Kidney (tissue), 14 donors: ENCODE results near the gene CRIP3. TPM values are rescaled to one million over a fixed set of nuclear protein-coding genes. Genes with fewer than 3 reads are reported as not detected.

Experiments
- DNase-seq, 5 donors: peaks; one replicate each; pipeline ENCODE4 v3.0.0-alpha.2; 2013 to 2020
- FAIRE-seq: peaks from 2 replicates; lab custom pipeline; 2012; peaks lifted over from hg19 to GRCh38; lab: Jason Lieb, UNC
- H3K27ac ChIP-seq, 2 donors: one replicate each; pipeline ENCODE4 v1.7.0; 2013; ENCODE audit warnings: low read depth in 2 of 2, low read length in 2 of 2, inconsistent platforms in 1 of 2
- H3K27me3 ChIP-seq: one replicate; pipeline ENCODE4 v1.7.1; 2013; ENCODE audit warnings: low read length, inconsistent platforms; ENCODE audit not compliant: control insufficient read depth, insufficient read depth
- H3K36me3 ChIP-seq, 3 donors: one replicate each; pipeline versions ENCODE4 v1.7.0 to v1.7.1; 2013; ENCODE audit warnings: low read length in 3 of 3, control low read depth in 1 of 3, inconsistent platforms in 1 of 3; ENCODE audit not compliant: insufficient read depth in 3 of 3, control insufficient read depth in 2 of 3
- H3K4me1 ChIP-seq, 3 donors: one replicate each; pipeline versions ENCODE4 v1.7.0 to v1.7.1; 2013; ENCODE audit warnings: low read length in 3 of 3, inconsistent platforms in 1 of 3, low read depth in 1 of 3; ENCODE audit not compliant: control insufficient read depth in 2 of 3, insufficient read depth in 2 of 3
- H3K4me3 ChIP-seq, 3 donors: one replicate each; pipeline versions ENCODE4 v1.7.0 to v1.8.1; 2013; ENCODE audit warnings: low read length in 3 of 3, control low read depth in 1 of 3, inconsistent platforms in 1 of 3
- H3K9ac ChIP-seq, 3 donors: one replicate each; pipeline versions ENCODE4 v1.7.0 to v1.7.1; 2013; ENCODE audit warnings: low read length in 3 of 3, control low read depth in 1 of 3, inconsistent platforms in 1 of 3
- H3K9me3 ChIP-seq, 3 donors: one replicate each; pipeline versions ENCODE4 v1.7.0 to v1.7.1; 2013; ENCODE audit warnings: low read length in 3 of 3, control low read depth in 1 of 3, inconsistent platforms in 1 of 3; ENCODE audit not compliant: control insufficient read depth in 2 of 3, insufficient read depth in 1 of 3
- CTCF ChIP-seq: IDR thresholded peaks from 3 replicates; pipeline ENCODE4 v1.5.1; 2012; ENCODE audit warnings: mild to moderate bottlenecking, moderate library complexity, borderline replicate concordance; ENCODE audit not compliant: insufficient read depth; ENCODE audit errors: extremely low read depth
- intact Hi-C: fragments of 100-400 bp; cut with DNase I; formaldehyde crosslinking; loops from one replicate; pipeline ENCODE4 v1.11.1; 2022
- polyA plus RNA-seq: library from polyadenylated mRNA; stranded (reverse); fragments of 350-450 nt; fragmentation: Illumina TruSeq; extraction: RNeasy Lipid Tissue Mini Kit (QIAGEN cat#74804); gene quantifications from one replicate; pipeline ENCODE4 v1.2.3, GENCODE V29; 2014; ENCODE audit warnings: low read depth, low replicate concordance; ENCODE audit not compliant: insufficient read depth
- total RNA-seq: library from RNA; stranded (reverse); fragmentation: NEBNext Ultra II Directional; extraction: Animal tissue kit (Norgen Biotek cat#: 25700); gene quantifications from one replicate; pipeline ENCODE4 v1.2.1, GENCODE V29; 2021
- donor health status: control.
- donor health status: control.
- donor health status: control.
- donor health status: control.
- donor health status: control.
- donor health status: DM: yes; HTN: yes; CAD: no.
- donor health status: Normal renal cell carcinoma (clear cell type).

CRIP3 gene
- total and polyA plus RNA-seq, 2 donors from 2014 or later: 5.6 to 14.3 TPM

- DNase-seq (no peak), FAIRE-seq (no peak)
Measured at GRCh38 chr6:43294536-43294935, 14.1 kb downstream of the CRIP3 start.

GRCh38 chr6:43293698-43294097, 14.9 kb downstream of the CRIP3 start:
- no peak overlapping the region for H3K9ac ChIP-seq
- FAIRE-seq: no peak

More at GRCh38 chr6:43294536-43294935, 14.1 kb downstream of the CRIP3 start:
- Histone ChIP-seq H3K27ac (no peak overlapping the region), H3K4me3 (no peak overlapping the region), H3K27me3 (no peaks in the 10 kb centered on the region), H3K4me1 (peaks cover 0 to 5% (median 3%) of the 10 kb centered on the region in 3 donors), H3K9ac (no peak overlapping the region), H3K36me3 (no peaks in the 10 kb centered on the region), H3K9me3 (no peaks in the 10 kb centered on the region)
- TF ChIP-seq CTCF: no peak
- intact Hi-C loops: no loop called here

GRCh38 chr6:43292763-43293318, 15.8 kb downstream of the CRIP3 start:
- Histone ChIP-seq H3K4me1 (peaks cover 0 to 5% (median 3%) of the 10 kb centered on the region in 3 donors), H3K4me3 (no peak overlapping the region), H3K9ac (no peak overlapping the region), H3K36me3 (no peaks in the 10 kb centered on the region), H3K9me3 (no peaks in the 10 kb centered on the region), H3K27me3 (no peaks in the 10 kb centered on the region), H3K27ac (no peak overlapping the region)
- FAIRE-seq (no peak), DNase-seq (peak in 1 of 5 donors; percentile 29)
- intact Hi-C loops: no loop called here
- TF ChIP-seq CTCF: no peak

More at GRCh38 chr6:43293698-43294097, 14.9 kb downstream of the CRIP3 start:
- H3K27ac ChIP-seq: no peak overlapping the region
- H3K4me3 ChIP-seq: no peak overlapping the region
- H3K27me3 ChIP-seq: no peaks in the 10 kb centered on the region
- peaks cover 0 to 5% (median 3%) of the 10 kb centered on the region in 3 donors for H3K4me1 ChIP-seq
- no peaks in the 10 kb centered on the region for H3K9me3 ChIP-seq
- DNase-seq: peak in 1 of 5 donors; percentile 0
- TF ChIP-seq CTCF: no peak
- no peaks in the 10 kb centered on the region for H3K36me3 ChIP-seq
- intact Hi-C loops: no loop called here

- Histone ChIP-seq H3K27me3 (no peaks in the 10 kb centered on the region), H3K4me3 (no peak overlapping the region), H3K9ac (no peak overlapping the region), H3K9me3 (no peaks in the 10 kb centered on the region), H3K27ac (no peak overlapping the region), H3K36me3 (no peaks in the 10 kb centered on the region), H3K4me1 (peaks cover 0 to 5% (median 3%) of the 10 kb centered on the region in 3 donors)
- intact Hi-C loops: no loop called here
- DNase-seq: peak in 1 of 5 donors; percentile 43
- no peak for FAIRE-seq
- no peak for TF ChIP-seq CTCF
Measured at GRCh38 chr6:43292341-43292740, 16.3 kb downstream of the CRIP3 start.
